ENCODE measurements around the gene HABP2.

The HABP2 gene

GRCh38 chr10:113520261-113520660, 32.6 kb upstream of the HABP2 start:
- Histone ChIP-seq H3K9me3 (ENCODE audit: low read length) (no peaks in the 10 kb centered on the region), H3K4me1 (ENCODE audit: insufficient read depth, low read length) (no peaks in the 10 kb centered on the region), H3K27me3 (ENCODE audit: insufficient read depth, low read length) (no peaks in the 10 kb centered on the region), H2AFZ (ENCODE audit: low read depth, low read length) (no peak overlapping the region), H3K36me3 (ENCODE audit: insufficient read depth, low read length) (no peaks in the 10 kb centered on the region), H3K4me3 (ENCODE audit: low read length) (no peak overlapping the region)

GRCh38 chr10:113520690-113521474, 32.0 kb upstream of the HABP2 start:
- Histone ChIP-seq H3K4me3 (ENCODE audit: low read length) (no peak overlapping the region), H2AFZ (ENCODE audit: low read depth, low read length) (no peak overlapping the region), H3K4me1 (ENCODE audit: insufficient read depth, low read length) (no peaks in the 10 kb centered on the region), H3K27me3 (ENCODE audit: insufficient read depth, low read length) (no peaks in the 10 kb centered on the region), H3K9me3 (ENCODE audit: low read length) (no peaks in the 10 kb centered on the region), H3K36me3 (ENCODE audit: insufficient read depth, low read length) (no peaks in the 10 kb centered on the region)

GRCh38 chr10:113521475-113521795, 31.4 kb upstream of the HABP2 start:
- no peaks in the 10 kb centered on the region for H3K36me3 ChIP-seq (ENCODE audit: insufficient read depth, low read length)

GRCh38 chr10:113522460-113522859, 30.4 kb upstream of the HABP2 start:
- H3K36me3 ChIP-seq (ENCODE audit: insufficient read depth, low read length) = no peaks in the 10 kb centered on the region
- no peaks in the 10 kb centered on the region for H3K9me3 ChIP-seq (ENCODE audit: low read length)
- no peak overlapping the region for H3K4me3 ChIP-seq (ENCODE audit: low read length)
- no peaks in the 10 kb centered on the region for H3K4me1 ChIP-seq (ENCODE audit: insufficient read depth, low read length)
- H2AFZ ChIP-seq (ENCODE audit: low read depth, low read length) = no peak overlapping the region
- H3K27me3 ChIP-seq (ENCODE audit: insufficient read depth, low read length) = no peaks in the 10 kb centered on the region

More at GRCh38 chr10:113521475-113521795, 31.4 kb upstream of the HABP2 start:
- H3K9me3 ChIP-seq (ENCODE audit: low read length) = no peaks in the 10 kb centered on the region
- no peak overlapping the region for H2AFZ ChIP-seq (ENCODE audit: low read depth, low read length)
- no peak overlapping the region for H3K4me3 ChIP-seq (ENCODE audit: low read length)
- H3K4me1 ChIP-seq (ENCODE audit: insufficient read depth, low read length) = no peaks in the 10 kb centered on the region
- H3K27me3 ChIP-seq (ENCODE audit: insufficient read depth, low read length) = no peaks in the 10 kb centered on the region

GRCh38 chr10:113523071-113523470, 29.8 kb upstream of the HABP2 start:
- H3K9me3 ChIP-seq (ENCODE audit: low read length) = no peaks in the 10 kb centered on the region
- H3K4me1 ChIP-seq (ENCODE audit: insufficient read depth, low read length) = no peaks in the 10 kb centered on the region
- no peak overlapping the region for H3K4me3 ChIP-seq (ENCODE audit: low read length)
- no peaks in the 10 kb centered on the region for H3K36me3 ChIP-seq (ENCODE audit: insufficient read depth, low read length)
- H3K27me3 ChIP-seq (ENCODE audit: insufficient read depth, low read length) = no peaks in the 10 kb centered on the region
- no peak overlapping the region for H2AFZ ChIP-seq (ENCODE audit: low read depth, low read length)

- H3K27me3 ChIP-seq (ENCODE audit: insufficient read depth, low read length) = no peaks in the 10 kb centered on the region
- H3K36me3 ChIP-seq (ENCODE audit: insufficient read depth, low read length) = no peaks in the 10 kb centered on the region
- no peaks in the 10 kb centered on the region for H3K9me3 ChIP-seq (ENCODE audit: low read length)
- no peak overlapping the region for H2AFZ ChIP-seq (ENCODE audit: low read depth, low read length)
- no peak overlapping the region for H3K4me3 ChIP-seq (ENCODE audit: low read length)
- H3K4me1 ChIP-seq (ENCODE audit: insufficient read depth, low read length) = no peaks in the 10 kb centered on the region
Measured at GRCh38 chr10:113523628-113524027, 29.2 kb upstream of the HABP2 start.

GRCh38 chr10:113524120-113524519, 28.7 kb upstream of the HABP2 start:
- H3K9me3 ChIP-seq (ENCODE audit: low read length) = no peaks in the 10 kb centered on the region
- H2AFZ ChIP-seq (ENCODE audit: low read depth, low read length) = no peak overlapping the region
- H3K4me3 ChIP-seq (ENCODE audit: low read length) = no peak overlapping the region
- no peaks in the 10 kb centered on the region for H3K27me3 ChIP-seq (ENCODE audit: insufficient read depth, low read length)
- no peaks in the 10 kb centered on the region for H3K4me1 ChIP-seq (ENCODE audit: insufficient read depth, low read length)
- H3K36me3 ChIP-seq (ENCODE audit: insufficient read depth, low read length) = no peaks in the 10 kb centered on the region

- Histone ChIP-seq H3K4me1 (ENCODE audit: insufficient read depth, low read length) (no peaks in the 10 kb centered on the region), H3K36me3 (ENCODE audit: insufficient read depth, low read length) (no peaks in the 10 kb centered on the region), H3K27me3 (ENCODE audit: insufficient read depth, low read length) (no peaks in the 10 kb centered on the region), H2AFZ (ENCODE audit: low read depth, low read length) (no peak overlapping the region), H3K4me3 (ENCODE audit: low read length) (no peak overlapping the region), H3K9me3 (ENCODE audit: low read length) (no peaks in the 10 kb centered on the region)
Measured at GRCh38 chr10:113524539-113525490, 28.0 kb upstream of the HABP2 start.

- no peaks in the 10 kb centered on the region for H3K27me3 ChIP-seq (ENCODE audit: insufficient read depth, low read length)
- H3K9me3 ChIP-seq (ENCODE audit: low read length) = no peaks in the 10 kb centered on the region
- H3K4me3 ChIP-seq (ENCODE audit: low read length) = no peak overlapping the region
- H2AFZ ChIP-seq (ENCODE audit: low read depth, low read length) = no peak overlapping the region
- no peaks in the 10 kb centered on the region for H3K36me3 ChIP-seq (ENCODE audit: insufficient read depth, low read length)
- H3K4me1 ChIP-seq (ENCODE audit: insufficient read depth, low read length) = no peaks in the 10 kb centered on the region
Measured at GRCh38 chr10:113525713-113526112, 27.1 kb upstream of the HABP2 start.

- Histone ChIP-seq H3K4me1 (ENCODE audit: insufficient read depth, low read length) (no peaks in the 10 kb centered on the region), H2AFZ (ENCODE audit: low read depth, low read length) (no peak overlapping the region), H3K36me3 (ENCODE audit: insufficient read depth, low read length) (no peaks in the 10 kb centered on the region), H3K9me3 (ENCODE audit: low read length) (no peaks in the 10 kb centered on the region), H3K27me3 (ENCODE audit: insufficient read depth, low read length) (no peaks in the 10 kb centered on the region), H3K4me3 (ENCODE audit: low read length) (no peak overlapping the region)
Measured at GRCh38 chr10:113527211-113527906, 25.5 kb upstream of the HABP2 start.

- Histone ChIP-seq H3K4me3 (ENCODE audit: low read length) (no peak overlapping the region), H3K9me3 (ENCODE audit: low read length) (no peaks in the 10 kb centered on the region), H3K27me3 (ENCODE audit: insufficient read depth, low read length) (no peaks in the 10 kb centered on the region), H2AFZ (ENCODE audit: low read depth, low read length) (no peak overlapping the region), H3K36me3 (ENCODE audit: insufficient read depth, low read length) (no peaks in the 10 kb centered on the region), H3K4me1 (ENCODE audit: insufficient read depth, low read length) (no peaks in the 10 kb centered on the region)
Measured at GRCh38 chr10:113528876-113529275, 24.0 kb upstream of the HABP2 start.

GRCh38 chr10:113529575-113529974, 23.3 kb upstream of the HABP2 start:
- no peaks in the 10 kb centered on the region for H3K4me1 ChIP-seq (ENCODE audit: insufficient read depth, low read length)
- no peaks in the 10 kb centered on the region for H3K27me3 ChIP-seq (ENCODE audit: insufficient read depth, low read length)
- H2AFZ ChIP-seq (ENCODE audit: low read depth, low read length) = no peak overlapping the region
- no peaks in the 10 kb centered on the region for H3K36me3 ChIP-seq (ENCODE audit: insufficient read depth, low read length)
- H3K9me3 ChIP-seq (ENCODE audit: low read length) = no peaks in the 10 kb centered on the region
- no peak overlapping the region for H3K4me3 ChIP-seq (ENCODE audit: low read length)

- H3K27me3 ChIP-seq (ENCODE audit: insufficient read depth, low read length) = no peaks in the 10 kb centered on the region
- no peaks in the 10 kb centered on the region for H3K4me1 ChIP-seq (ENCODE audit: insufficient read depth, low read length)
- no peak overlapping the region for H3K4me3 ChIP-seq (ENCODE audit: low read length)
- no peaks in the 10 kb centered on the region for H3K36me3 ChIP-seq (ENCODE audit: insufficient read depth, low read length)
- no peaks in the 10 kb centered on the region for H3K9me3 ChIP-seq (ENCODE audit: low read length)
- no peak overlapping the region for H2AFZ ChIP-seq (ENCODE audit: low read depth, low read length)
Measured at GRCh38 chr10:113530476-113530875, 22.4 kb upstream of the HABP2 start.

Data from neuron (in vitro differentiated cells).